ENCODE measurements around the gene TTLL7.

DNA sequence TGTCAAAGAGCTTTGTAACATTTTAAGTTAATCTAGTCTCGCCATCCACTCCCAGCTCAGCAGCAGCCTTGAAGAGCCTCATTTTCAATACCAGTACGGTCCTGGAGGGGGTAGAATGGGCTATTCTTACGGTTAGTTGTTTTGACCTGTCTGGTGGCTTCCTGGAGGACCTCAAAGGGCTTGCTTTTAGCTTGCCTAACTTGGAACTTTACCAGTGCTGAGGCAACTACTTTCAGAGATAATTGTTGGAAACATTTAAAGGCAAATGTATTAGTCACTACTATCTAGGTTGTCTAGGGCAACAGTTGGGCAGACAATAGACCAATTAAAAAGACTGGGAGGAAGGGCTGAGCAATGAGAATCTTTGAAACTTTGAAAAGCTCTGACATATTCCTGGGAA, 56.0 kb downstream of the TTLL7 start:
- TF ChIP-seq, protein P1, sequence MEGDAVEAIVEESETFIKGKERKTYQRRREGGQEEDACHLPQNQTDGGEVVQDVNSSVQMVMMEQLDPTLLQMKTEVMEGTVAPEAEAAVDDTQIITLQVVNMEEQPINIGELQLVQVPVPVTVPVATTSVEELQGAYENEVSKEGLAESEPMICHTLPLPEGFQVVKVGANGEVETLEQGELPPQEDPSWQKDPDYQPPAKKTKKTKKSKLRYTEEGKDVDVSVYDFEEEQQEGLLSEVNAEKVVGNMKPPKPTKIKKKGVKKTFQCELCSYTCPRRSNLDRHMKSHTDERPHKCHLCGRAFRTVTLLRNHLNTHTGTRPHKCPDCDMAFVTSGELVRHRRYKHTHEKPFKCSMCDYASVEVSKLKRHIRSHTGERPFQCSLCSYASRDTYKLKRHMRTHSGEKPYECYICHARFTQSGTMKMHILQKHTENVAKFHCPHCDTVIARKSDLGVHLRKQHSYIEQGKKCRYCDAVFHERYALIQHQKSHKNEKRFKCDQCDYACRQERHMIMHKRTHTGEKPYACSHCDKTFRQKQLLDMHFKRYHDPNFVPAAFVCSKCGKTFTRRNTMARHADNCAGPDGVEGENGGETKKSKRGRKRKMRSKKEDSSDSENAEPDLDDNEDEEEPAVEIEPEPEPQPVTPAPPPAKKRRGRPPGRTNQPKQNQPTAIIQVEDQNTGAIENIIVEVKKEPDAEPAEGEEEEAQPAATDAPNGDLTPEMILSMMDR (IDR thresholded peaks at IDR 0.05), result no peak
- no peak for TF ChIP-seq POLR2A (IDR thresholded peaks at IDR 0.05)
